Measurements from ENCODE around the gene TMEM86B. TPM values are rescaled to one million over a fixed set of nuclear protein-coding genes. Genes with fewer than 3 reads are reported as not detected.

The TMEM86B gene
- total RNA-seq, 1 donor from 2014 or later, result 7.6 TPM

DNA sequence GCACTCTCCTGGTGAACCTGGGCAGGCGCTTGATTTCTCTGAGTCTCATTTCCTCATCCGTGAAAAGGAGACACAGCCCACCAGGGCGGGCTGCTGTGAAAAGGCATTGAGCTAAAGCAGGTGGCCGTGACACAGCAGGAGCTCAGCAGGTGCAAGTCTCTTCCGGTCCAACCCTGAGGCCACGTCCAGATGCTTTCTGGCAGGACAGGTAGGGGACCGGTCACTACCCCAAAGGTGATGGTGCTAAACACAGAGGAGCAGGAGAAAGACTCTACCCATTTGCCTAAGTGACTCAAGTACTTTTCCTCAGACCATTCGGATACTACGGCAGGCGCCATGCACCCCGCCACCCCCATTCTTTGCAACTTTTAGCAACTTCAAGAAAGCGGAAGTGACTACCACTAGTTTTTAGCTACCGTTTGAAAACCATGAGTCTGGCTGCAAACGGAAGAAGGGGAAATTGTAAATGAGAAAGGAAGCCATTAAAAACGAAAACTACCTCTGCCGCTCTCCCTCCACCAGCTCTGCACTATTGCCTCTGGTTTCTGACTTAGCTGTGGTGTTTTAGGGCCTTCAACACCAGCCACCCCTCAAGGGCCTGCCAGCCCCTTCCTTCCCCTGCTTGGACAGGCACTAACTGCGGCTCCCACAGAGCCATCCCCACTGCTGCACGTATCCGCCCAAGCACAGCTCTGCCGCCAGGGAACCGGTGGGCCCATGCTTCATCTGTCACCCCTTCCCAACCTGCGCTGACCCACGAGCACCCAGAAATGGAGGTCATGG lies 25.5 kb upstream of the TMEM86B start:
- H3K4me3 Mint-ChIP-seq (ENCODE audit: unreplicated experiment), result peak overlapping the region; percentile 65
- peaks cover 13% of the 10 kb centered on the region for H3K27me3 Mint-ChIP-seq (ENCODE audit: unreplicated experiment)
- DNase-seq, result no peak

DNA sequence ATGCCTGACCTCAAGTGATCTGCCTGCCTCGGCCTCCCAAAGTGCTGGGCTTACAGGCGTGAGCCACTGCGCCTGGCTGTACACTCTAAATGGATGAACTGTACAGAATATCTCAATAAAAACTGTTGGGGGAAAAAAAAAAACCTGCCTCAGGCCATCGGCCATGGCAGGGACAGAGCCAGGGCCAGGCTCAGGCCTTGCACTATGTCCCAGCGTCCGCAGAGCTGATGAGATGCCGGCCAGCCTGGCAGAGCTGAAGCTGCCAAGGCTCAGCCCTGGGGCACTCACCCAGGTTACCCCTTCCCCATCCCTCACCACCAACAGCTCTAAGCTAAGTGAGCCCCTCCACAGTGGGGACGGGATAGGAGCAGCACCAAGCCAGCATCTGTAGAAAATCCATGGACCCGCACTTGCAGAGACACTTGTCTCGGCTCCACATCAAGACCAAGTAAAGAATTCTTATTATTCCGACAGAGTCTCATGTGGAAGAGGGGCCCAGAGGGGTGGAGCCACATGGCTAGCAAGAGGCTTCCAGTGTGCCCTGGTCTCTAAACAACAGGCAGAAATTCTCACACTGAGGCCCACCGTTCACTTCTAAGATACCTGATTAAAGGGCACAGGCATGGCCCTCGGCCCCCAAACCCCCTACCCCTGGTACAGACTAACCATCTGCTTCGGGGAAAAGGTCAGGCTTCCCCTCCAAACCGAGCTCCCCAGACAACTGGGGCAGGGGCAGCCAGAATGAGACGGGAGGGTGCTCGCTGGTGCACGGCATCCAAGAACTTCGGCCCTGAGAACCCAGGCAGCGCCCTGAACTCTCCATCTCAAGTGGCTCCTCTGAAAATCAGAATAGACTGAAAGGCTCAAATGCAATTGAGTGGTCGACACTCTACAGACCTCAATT lies 24.4 kb upstream of the TMEM86B start:
- TF ChIP-seq, protein P1, sequence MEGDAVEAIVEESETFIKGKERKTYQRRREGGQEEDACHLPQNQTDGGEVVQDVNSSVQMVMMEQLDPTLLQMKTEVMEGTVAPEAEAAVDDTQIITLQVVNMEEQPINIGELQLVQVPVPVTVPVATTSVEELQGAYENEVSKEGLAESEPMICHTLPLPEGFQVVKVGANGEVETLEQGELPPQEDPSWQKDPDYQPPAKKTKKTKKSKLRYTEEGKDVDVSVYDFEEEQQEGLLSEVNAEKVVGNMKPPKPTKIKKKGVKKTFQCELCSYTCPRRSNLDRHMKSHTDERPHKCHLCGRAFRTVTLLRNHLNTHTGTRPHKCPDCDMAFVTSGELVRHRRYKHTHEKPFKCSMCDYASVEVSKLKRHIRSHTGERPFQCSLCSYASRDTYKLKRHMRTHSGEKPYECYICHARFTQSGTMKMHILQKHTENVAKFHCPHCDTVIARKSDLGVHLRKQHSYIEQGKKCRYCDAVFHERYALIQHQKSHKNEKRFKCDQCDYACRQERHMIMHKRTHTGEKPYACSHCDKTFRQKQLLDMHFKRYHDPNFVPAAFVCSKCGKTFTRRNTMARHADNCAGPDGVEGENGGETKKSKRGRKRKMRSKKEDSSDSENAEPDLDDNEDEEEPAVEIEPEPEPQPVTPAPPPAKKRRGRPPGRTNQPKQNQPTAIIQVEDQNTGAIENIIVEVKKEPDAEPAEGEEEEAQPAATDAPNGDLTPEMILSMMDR (IDR thresholded peaks at IDR 0.05; ENCODE audit: partially characterized antibody, unreplicated experiment), result no peak
- peaks cover 15% of the 10 kb centered on the region for H3K9me3 Mint-ChIP-seq (ENCODE audit: unreplicated experiment)
- H3K27ac Mint-ChIP-seq (ENCODE audit: unreplicated experiment), result peak overlapping the region; percentile 15
- peaks cover 17% of the 10 kb centered on the region for H3K27me3 Mint-ChIP-seq (ENCODE audit: unreplicated experiment)
- H3K4me3 Mint-ChIP-seq (ENCODE audit: unreplicated experiment), result peak overlapping the region; percentile 20
- DNase-seq, result no peak
- H3K36me3 Mint-ChIP-seq (ENCODE audit: unreplicated experiment), result no peaks in the 10 kb centered on the region
- peaks cover 62% of the 10 kb centered on the region for H3K4me1 Mint-ChIP-seq (ENCODE audit: low read depth, unreplicated experiment)

More for the DNA sequence above, 25.5 kb upstream of the TMEM86B start:
- H3K4me1 Mint-ChIP-seq (ENCODE audit: low read depth, unreplicated experiment), result peaks cover 52% of the 10 kb centered on the region
- H3K27ac Mint-ChIP-seq (ENCODE audit: unreplicated experiment), result peak overlapping the region; percentile 52
- no peaks in the 10 kb centered on the region for H3K36me3 Mint-ChIP-seq (ENCODE audit: unreplicated experiment)
- peaks cover 12% of the 10 kb centered on the region for H3K9me3 Mint-ChIP-seq (ENCODE audit: unreplicated experiment)
- TF ChIP-seq, protein P1 (IDR thresholded peaks at IDR 0.05; ENCODE audit: partially characterized antibody, unreplicated experiment), result no peak

DNA sequence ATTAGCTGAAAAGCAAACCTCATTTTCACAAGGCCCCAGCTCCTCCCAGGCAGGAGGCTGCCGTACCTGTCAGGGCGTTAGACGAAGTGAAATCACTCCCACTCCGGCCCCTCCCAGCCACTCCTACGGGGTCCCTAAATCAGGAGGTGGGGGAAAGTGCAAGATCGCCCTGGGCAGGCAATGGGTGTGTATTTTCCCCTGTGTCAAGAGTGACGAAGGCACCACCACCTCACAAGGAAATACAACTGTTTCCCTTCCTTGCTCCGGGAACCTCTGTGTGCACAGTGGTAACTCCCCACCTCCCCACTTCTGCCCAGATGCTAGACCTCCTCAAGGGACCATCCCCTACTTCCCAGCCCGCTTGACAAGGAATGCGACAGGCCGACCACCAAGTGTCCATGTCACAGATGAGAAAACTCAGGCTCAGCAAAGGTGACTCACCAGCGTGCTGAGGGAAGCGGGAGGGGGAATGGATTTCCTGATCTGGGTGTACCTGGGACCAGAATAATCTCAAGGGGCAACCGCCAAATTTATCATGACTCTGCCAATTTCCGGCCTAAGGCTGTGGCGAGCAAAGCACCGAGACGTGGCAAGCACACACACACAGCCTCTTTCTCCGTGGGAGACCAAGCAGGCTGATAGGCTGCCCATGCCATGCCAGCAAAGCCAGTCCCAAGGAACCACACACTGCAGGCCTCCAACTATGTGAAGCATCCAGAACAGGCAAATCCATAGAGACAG lies 22.9 kb upstream of the TMEM86B start:
- H3K4me1 Mint-ChIP-seq (ENCODE audit: low read depth, unreplicated experiment), result peaks cover 54% of the 10 kb centered on the region
- H3K36me3 Mint-ChIP-seq (ENCODE audit: unreplicated experiment), result no peaks in the 10 kb centered on the region
- peak overlapping the region; percentile 25 for H3K4me3 Mint-ChIP-seq (ENCODE audit: unreplicated experiment)
- no peak for DNase-seq
- H3K27me3 Mint-ChIP-seq (ENCODE audit: unreplicated experiment), result peaks cover 11% of the 10 kb centered on the region
- TF ChIP-seq, protein P1 (IDR thresholded peaks at IDR 0.05; ENCODE audit: partially characterized antibody, unreplicated experiment), result no peak
- H3K27ac Mint-ChIP-seq (ENCODE audit: unreplicated experiment), result no peak overlapping the region
- peaks cover 9% of the 10 kb centered on the region for H3K9me3 Mint-ChIP-seq (ENCODE audit: unreplicated experiment)

DNA sequence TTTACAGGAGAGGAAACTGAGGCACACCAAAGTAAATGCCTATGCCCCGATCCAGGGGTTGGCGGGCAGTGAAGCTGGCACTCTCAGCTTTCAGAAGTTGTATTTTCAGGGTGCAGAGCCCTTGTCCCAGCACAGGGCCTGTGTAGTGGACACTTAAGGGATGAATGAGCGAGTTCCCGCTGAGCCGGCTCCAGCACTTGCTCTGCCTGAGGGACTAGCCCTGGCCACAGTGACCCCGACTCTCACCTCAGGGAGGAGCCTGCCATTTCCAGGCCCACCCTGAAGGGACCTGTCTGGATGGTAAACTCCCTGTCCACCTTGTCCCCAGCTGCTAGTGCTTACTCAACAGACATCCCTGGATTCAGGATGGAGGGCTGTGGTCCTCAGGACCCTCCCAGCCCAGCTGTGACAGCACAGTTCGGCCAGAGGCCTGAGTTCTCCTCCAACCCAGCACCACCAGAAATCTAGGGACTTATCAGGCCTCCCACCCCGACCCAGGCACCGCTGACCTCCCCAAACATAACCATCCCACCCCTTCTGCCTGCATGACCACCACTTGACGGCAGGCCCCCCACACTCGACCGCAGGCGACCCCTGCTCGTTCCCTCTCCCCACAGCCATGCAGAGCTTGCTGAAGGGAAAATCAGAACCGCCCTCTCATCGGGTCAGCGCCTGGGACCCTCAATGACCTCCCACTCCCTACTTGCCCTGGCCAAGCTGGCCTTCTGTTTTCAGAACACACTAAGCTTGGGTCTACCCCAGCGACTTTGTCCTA lies 21.9 kb upstream of the TMEM86B start:
- TF ChIP-seq, protein P1 (IDR thresholded peaks at IDR 0.05; ENCODE audit: partially characterized antibody, unreplicated experiment), result no peak
- Mint-ChIP-seq H3K27ac (ENCODE audit: unreplicated experiment) (peak overlapping the region; percentile 36), H3K27me3 (ENCODE audit: unreplicated experiment) (peaks cover 11% of the 10 kb centered on the region), H3K36me3 (ENCODE audit: unreplicated experiment) (no peaks in the 10 kb centered on the region), H3K4me1 (ENCODE audit: low read depth, unreplicated experiment) (peaks cover 44% of the 10 kb centered on the region), H3K9me3 (ENCODE audit: unreplicated experiment) (peaks cover 5% of the 10 kb centered on the region), H3K4me3 (ENCODE audit: unreplicated experiment) (peak overlapping the region; percentile 45)
- no peak for DNase-seq
